PC-9 (cell line): ENCODE measurements around the gene ADAP1.

Source experiments
- CTCF ChIP-seq: fragments of 200-600 bp; sonication (generic); conservative IDR thresholded peaks from 2 replicates; pipeline ENCODE4 v1.6.1; 2017; ENCODE audit warnings: mixed run types, antibody characterized with exemption, mild to moderate bottlenecking, moderate library complexity
- EZH2 ChIP-seq: fragments of 200-600 bp; sonication (generic); IDR thresholded peaks from 2 replicates; pipeline ENCODE4 v1.8.0; 2017; ENCODE audit warnings: antibody characterized with exemption, low read depth

- TF ChIP-seq CTCF (no peak), EZH2 (no peak)
Measured at GRCh38 chr7:867406-868188, 86.9 kb downstream of the ADAP1 start.
